ENCODE data around the gene OR12D2. TPM values are rescaled to one million over a fixed set of nuclear protein-coding genes. Genes with fewer than 3 reads are reported as not detected.
"Not testable (repeated sequence)": the region's sequence is repeated elsewhere in the genome, so short reads cannot be mapped to it uniquely, and the experiment has no call there.

Gene OR12D2
- total RNA-seq, 1 donor from 2014 or later, result not detected

- no peak overlapping the region for H3K4me3 Mint-ChIP-seq (ENCODE audit: unreplicated experiment)
- H3K9me3 Mint-ChIP-seq (ENCODE audit: unreplicated experiment), result no peaks in the 10 kb centered on the region
- no peaks in the 10 kb centered on the region for H3K27me3 Mint-ChIP-seq (ENCODE audit: unreplicated experiment)
- no peaks in the 10 kb centered on the region for H3K4me1 Mint-ChIP-seq (ENCODE audit: unreplicated experiment)
- no peak for DNase-seq (ENCODE audit: low spot score)
- H3K27ac Mint-ChIP-seq (ENCODE audit: unreplicated experiment), result no peak overlapping the region
- H3K36me3 Mint-ChIP-seq (ENCODE audit: low read depth, unreplicated experiment), result no peaks in the 10 kb centered on the region
- no peak for TF ChIP-seq CTCF (IDR thresholded peaks at IDR 0.05; ENCODE audit: unreplicated experiment)
Observed at GRCh38 chr6:29426654-29427053, 31.2 kb downstream of the OR12D2 start.

DNA sequence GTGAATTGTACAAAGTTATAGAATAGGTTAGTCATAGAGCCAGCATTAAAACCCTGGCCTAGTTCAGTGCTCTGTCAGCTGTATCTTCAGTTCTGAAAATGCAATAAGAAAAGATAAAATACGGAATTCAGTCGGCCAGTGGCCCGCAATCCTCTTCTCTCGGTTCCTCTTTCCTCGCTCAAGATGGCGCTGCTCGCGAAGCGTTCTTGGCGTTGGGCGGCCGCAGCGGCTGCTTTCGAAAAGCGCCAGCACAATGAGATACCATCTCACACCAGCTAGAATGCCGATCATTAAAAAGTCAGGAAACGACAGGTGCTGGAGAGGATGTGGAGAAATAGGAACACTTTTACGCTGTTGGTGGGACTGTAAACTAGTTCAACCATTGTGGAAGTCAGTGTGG, 41.3 kb downstream of the OR12D2 start:
- not testable (repeated sequence) for H3K4me1 Mint-ChIP-seq (ENCODE audit: unreplicated experiment); H3K27ac Mint-ChIP-seq (ENCODE audit: unreplicated experiment); H3K9me3 Mint-ChIP-seq (ENCODE audit: unreplicated experiment); H3K4me3 Mint-ChIP-seq (ENCODE audit: unreplicated experiment); H3K27me3 Mint-ChIP-seq (ENCODE audit: unreplicated experiment); H3K36me3 Mint-ChIP-seq (ENCODE audit: low read depth, unreplicated experiment); DNase-seq (ENCODE audit: low spot score)

DNA sequence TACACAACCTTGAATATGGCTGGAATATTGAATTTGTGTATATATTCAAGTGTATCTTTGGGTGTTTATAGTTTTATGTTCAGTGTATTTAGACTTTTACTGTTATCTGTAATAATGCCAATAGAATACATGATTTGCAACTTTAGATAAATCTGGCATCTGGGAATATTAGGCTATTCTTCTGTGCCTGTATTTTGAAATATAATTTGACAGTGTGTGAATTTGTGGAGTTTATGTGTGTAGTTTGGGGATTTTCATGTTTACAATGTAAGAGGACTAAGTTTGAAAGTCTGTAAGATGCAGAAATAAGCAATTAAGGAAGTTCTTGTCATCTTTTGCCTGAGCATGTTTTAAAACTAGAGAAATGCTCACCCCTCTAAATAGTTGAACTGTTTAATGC, 43.6 kb downstream of the OR12D2 start, which contains the start of gene OR10C1:
Gene OR10C1 (plus strand): TSS at position 301 of the 400 bp plus-strand sequence. CDS start 710 bp downstream, outside the sequence.
- Mint-ChIP-seq H3K27me3 (ENCODE audit: unreplicated experiment) (peaks cover 3% of the 10 kb centered on the region), H3K4me1 (ENCODE audit: unreplicated experiment) (no peaks in the 10 kb centered on the region), H3K27ac (ENCODE audit: unreplicated experiment) (no peak within 1 kb of the TSS), H3K4me3 (ENCODE audit: unreplicated experiment) (no peak within 1 kb of the TSS), H3K9me3 (ENCODE audit: unreplicated experiment) (no peaks in the 10 kb centered on the region), H3K36me3 (ENCODE audit: low read depth, unreplicated experiment) (no peaks in the 10 kb centered on the region)
- no peak for DNase-seq (ENCODE audit: low spot score)
- TF ChIP-seq CTCF (IDR thresholded peaks at IDR 0.05; ENCODE audit: unreplicated experiment), result no peak

DNA sequence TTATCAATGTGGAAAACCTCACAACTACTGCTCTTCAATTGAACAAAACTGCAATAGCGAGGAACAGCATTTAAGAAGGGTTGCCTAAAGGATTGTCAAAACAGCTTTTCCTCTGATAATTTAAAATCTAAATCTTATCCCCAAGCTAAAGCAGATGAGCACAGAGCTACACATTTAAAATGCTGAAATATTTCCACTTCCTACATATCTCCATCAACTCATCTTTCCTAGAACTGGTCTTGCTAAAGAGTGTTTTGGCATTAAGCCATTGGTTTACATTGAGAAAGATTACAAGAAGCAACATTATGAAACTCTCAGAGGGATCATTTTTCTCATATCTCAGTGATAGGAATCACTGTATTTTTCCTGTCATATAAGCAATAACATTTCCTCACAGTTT, 47.3 kb downstream of the OR12D2 start:
- Mint-ChIP-seq H3K27me3 (ENCODE audit: unreplicated experiment) (peaks cover 7% of the 10 kb centered on the region), H3K27ac (ENCODE audit: unreplicated experiment) (no peak overlapping the region), H3K4me3 (ENCODE audit: unreplicated experiment) (no peak overlapping the region), H3K4me1 (ENCODE audit: unreplicated experiment) (peaks cover 12% of the 10 kb centered on the region), H3K9me3 (ENCODE audit: unreplicated experiment) (no peaks in the 10 kb centered on the region), H3K36me3 (ENCODE audit: low read depth, unreplicated experiment) (no peaks in the 10 kb centered on the region)
- TF ChIP-seq CTCF (IDR thresholded peaks at IDR 0.05; ENCODE audit: unreplicated experiment), result no peak
- no peak for DNase-seq (ENCODE audit: low spot score)

DNA sequence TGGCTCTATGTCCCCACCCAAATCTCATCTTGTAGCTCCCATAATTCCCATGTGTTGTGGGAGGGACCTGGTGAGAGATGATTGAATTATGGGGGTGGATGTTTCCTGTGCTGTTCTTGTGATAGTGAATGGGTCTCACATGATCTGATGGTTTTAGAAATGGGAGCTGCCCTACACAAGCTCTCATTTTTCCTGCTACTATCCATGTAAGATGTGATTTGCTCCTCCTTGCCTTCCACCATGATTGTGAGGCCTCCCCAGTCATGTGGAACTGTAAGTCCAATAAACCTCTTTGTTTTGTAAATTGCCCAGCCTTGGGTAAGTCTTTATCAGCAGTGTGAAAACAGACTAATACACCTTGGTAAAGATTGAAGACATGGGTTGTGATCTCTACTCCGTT, 48.6 kb downstream of the OR12D2 start:
- peaks cover 12% of the 10 kb centered on the region for H3K4me1 Mint-ChIP-seq (ENCODE audit: unreplicated experiment)
- DNase-seq (ENCODE audit: low spot score); H3K9me3 Mint-ChIP-seq (ENCODE audit: unreplicated experiment); H3K36me3 Mint-ChIP-seq (ENCODE audit: low read depth, unreplicated experiment); H3K27me3 Mint-ChIP-seq (ENCODE audit: unreplicated experiment); H3K27ac Mint-ChIP-seq (ENCODE audit: unreplicated experiment); H3K4me3 Mint-ChIP-seq (ENCODE audit: unreplicated experiment): not testable (repeated sequence)

Other genes starting within 250 kb of the OR12D2 start
- not detected for gene OR2J2, start 224.7 kb upstream of the OR12D2 start, total RNA-seq (ENCODE audit: unreplicated experiment)
- 0.10 TPM for gene OR14J1, start 93.9 kb upstream of the OR12D2 start, total RNA-seq (ENCODE audit: unreplicated experiment)
- gene OR5V1, start 26.8 kb upstream of the OR12D2 start, total RNA-seq (ENCODE audit: unreplicated experiment), result not detected
- gene OR12D3, start 20.3 kb upstream of the OR12D2 start, total RNA-seq (ENCODE audit: unreplicated experiment), result not detected
- not detected for gene OR12D1, start 19.3 kb downstream of the OR12D2 start, total RNA-seq (ENCODE audit: unreplicated experiment)
- not detected for gene OR10C1, start 43.7 kb downstream of the OR12D2 start, total RNA-seq (ENCODE audit: unreplicated experiment)
- not detected for gene OR11A1, start 61.4 kb downstream of the OR12D2 start, total RNA-seq (ENCODE audit: unreplicated experiment)
- gene OR2H1, start 61.5 kb downstream of the OR12D2 start, total RNA-seq (ENCODE audit: unreplicated experiment), result not detected
- gene MAS1L, start 92.3 kb downstream of the OR12D2 start, total RNA-seq (ENCODE audit: unreplicated experiment), result not detected
- gene UBD, start 164.1 kb downstream of the OR12D2 start, total RNA-seq (ENCODE audit: unreplicated experiment), result not detected
- not detected for gene OR2H2, start 189.5 kb downstream of the OR12D2 start, total RNA-seq (ENCODE audit: unreplicated experiment)
- gene GABBR1, start 237.6 kb downstream of the OR12D2 start, total RNA-seq (ENCODE audit: unreplicated experiment), result 164 TPM